A673 (cell line): ENCODE measurements around the gene GPHA2.

Experiments
- EZH2 ChIP-seq: fragments of 200-600 bp; sonication (generic); IDR thresholded peaks from 2 replicates; pipeline ENCODE4 v1.6.1; 2017; ENCODE audit warnings: borderline replicate concordance, low read depth, mild to moderate bottlenecking, mixed read lengths, antibody characterized with exemption, low read length; ENCODE audit not compliant: poor library complexity, severe bottlenecking
- TF ChIP-seq, protein P1 (sequence below): fragments of 300-800, 200-600 bp; sonication (generic); conservative IDR thresholded peaks from 2 replicates; pipeline ENCODE4 v1.5.1; 2017; ENCODE audit warnings: low read depth, mild to moderate bottlenecking, antibody characterized with exemption, low read length, moderate library complexity, mixed read lengths

GRCh38 chr11:64933213-64933934, 2.3 kb downstream of the GPHA2 start:
- TF ChIP-seq, protein P1, sequence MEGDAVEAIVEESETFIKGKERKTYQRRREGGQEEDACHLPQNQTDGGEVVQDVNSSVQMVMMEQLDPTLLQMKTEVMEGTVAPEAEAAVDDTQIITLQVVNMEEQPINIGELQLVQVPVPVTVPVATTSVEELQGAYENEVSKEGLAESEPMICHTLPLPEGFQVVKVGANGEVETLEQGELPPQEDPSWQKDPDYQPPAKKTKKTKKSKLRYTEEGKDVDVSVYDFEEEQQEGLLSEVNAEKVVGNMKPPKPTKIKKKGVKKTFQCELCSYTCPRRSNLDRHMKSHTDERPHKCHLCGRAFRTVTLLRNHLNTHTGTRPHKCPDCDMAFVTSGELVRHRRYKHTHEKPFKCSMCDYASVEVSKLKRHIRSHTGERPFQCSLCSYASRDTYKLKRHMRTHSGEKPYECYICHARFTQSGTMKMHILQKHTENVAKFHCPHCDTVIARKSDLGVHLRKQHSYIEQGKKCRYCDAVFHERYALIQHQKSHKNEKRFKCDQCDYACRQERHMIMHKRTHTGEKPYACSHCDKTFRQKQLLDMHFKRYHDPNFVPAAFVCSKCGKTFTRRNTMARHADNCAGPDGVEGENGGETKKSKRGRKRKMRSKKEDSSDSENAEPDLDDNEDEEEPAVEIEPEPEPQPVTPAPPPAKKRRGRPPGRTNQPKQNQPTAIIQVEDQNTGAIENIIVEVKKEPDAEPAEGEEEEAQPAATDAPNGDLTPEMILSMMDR = no peak
- TF ChIP-seq EZH2 = no peak
